ENCODE measurements around the gene EPB41L3. TPM values are rescaled to one million over a fixed set of nuclear protein-coding genes. Genes with fewer than 3 reads are reported as not detected.

Gene EPB41L3
- total RNA-seq, 1 donor from 2014 or later = 43.0 TPM

DNA sequence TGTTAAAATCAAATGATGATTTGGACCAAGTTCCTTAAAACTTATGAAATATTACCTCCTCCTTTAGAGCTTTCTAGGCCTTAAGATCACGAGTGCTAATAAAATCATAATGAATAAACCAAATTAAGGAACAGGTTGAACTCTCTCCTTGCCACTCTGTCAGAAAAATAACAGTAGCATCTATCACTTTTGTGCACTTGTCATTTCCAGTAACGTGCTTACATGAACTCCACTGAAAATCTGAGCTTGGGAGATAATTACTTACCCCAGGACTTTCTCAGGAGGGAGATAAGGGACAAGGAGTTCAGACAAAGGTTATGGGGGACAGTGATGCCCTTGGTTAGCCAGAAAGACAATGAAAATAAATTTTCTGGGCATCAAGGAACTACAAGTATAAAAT lies 36.0 kb downstream of the EPB41L3 start:
- Histone ChIP-seq H3K4me3 (ENCODE audit: low read depth, low read length) (no peak overlapping the region), H3K36me3 (ENCODE audit: control insufficient read depth, insufficient read depth, low read length) (no peaks in the 10 kb centered on the region), H3K27me3 (ENCODE audit: control insufficient read depth, insufficient read depth, low read length) (no peaks in the 10 kb centered on the region)
- TF ChIP-seq, protein P1, sequence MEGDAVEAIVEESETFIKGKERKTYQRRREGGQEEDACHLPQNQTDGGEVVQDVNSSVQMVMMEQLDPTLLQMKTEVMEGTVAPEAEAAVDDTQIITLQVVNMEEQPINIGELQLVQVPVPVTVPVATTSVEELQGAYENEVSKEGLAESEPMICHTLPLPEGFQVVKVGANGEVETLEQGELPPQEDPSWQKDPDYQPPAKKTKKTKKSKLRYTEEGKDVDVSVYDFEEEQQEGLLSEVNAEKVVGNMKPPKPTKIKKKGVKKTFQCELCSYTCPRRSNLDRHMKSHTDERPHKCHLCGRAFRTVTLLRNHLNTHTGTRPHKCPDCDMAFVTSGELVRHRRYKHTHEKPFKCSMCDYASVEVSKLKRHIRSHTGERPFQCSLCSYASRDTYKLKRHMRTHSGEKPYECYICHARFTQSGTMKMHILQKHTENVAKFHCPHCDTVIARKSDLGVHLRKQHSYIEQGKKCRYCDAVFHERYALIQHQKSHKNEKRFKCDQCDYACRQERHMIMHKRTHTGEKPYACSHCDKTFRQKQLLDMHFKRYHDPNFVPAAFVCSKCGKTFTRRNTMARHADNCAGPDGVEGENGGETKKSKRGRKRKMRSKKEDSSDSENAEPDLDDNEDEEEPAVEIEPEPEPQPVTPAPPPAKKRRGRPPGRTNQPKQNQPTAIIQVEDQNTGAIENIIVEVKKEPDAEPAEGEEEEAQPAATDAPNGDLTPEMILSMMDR (IDR thresholded peaks at IDR 0.05; ENCODE audit: insufficient read depth, low read length, poor library complexity, severe bottlenecking) = no peak
- DNase-seq (ENCODE audit: low read depth) = no peak

DNA sequence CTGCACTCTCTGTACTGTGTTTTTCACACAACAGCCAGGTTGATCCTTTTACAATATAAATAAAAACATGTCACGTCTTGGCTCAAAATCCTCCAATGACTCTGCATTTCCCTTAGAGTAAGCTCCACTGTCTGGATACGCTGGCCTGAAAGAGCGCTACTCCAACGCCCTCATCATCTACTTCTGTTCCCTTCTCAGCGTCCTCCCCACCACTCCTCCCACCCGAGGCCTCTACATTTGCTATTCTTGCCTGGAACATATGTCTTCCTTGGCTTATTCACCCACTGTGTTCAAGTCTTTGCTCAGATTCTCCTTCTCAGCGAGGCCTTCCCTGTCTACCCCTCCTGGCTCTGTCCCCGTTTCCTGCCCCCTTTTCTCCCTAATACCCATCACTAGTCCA lies 37.6 kb downstream of the EPB41L3 start:
- no peak for DNase-seq (ENCODE audit: low read depth)
- no peaks in the 10 kb centered on the region for H3K36me3 ChIP-seq (ENCODE audit: control insufficient read depth, insufficient read depth, low read length)
- no peak overlapping the region for H3K4me3 ChIP-seq (ENCODE audit: low read depth, low read length)
- TF ChIP-seq, protein P1 (IDR thresholded peaks at IDR 0.05; ENCODE audit: insufficient read depth, low read length, poor library complexity, severe bottlenecking) = no peak
- H3K27me3 ChIP-seq (ENCODE audit: control insufficient read depth, insufficient read depth, low read length) = no peaks in the 10 kb centered on the region

DNA sequence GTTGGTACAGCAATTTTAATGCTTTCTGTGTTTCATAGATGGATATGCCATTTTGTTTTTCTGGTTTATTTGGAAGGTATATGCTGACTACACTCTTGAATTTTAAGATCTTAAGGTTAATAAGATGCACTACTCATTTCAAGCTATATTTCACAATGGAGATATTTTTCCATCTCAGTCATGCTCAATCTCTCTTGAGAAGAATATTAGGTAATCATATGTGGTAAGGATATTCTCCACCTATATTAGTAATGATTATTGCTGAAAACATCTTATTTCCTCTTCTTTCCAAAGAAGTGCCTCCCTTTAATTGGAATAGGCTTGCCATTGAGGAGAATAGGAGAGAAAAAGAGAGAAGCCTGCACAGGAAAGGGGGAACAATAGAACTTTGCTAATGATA lies 40.1 kb downstream of the EPB41L3 start:
- DNase-seq (ENCODE audit: low read depth) = no peak
- Histone ChIP-seq H3K27me3 (ENCODE audit: control insufficient read depth, insufficient read depth, low read length) (no peaks in the 10 kb centered on the region), H3K36me3 (ENCODE audit: control insufficient read depth, insufficient read depth, low read length) (no peaks in the 10 kb centered on the region), H3K4me3 (ENCODE audit: low read depth, low read length) (no peak overlapping the region)
- TF ChIP-seq, protein P1 (IDR thresholded peaks at IDR 0.05; ENCODE audit: insufficient read depth, low read length, poor library complexity, severe bottlenecking) = no peak

DNA sequence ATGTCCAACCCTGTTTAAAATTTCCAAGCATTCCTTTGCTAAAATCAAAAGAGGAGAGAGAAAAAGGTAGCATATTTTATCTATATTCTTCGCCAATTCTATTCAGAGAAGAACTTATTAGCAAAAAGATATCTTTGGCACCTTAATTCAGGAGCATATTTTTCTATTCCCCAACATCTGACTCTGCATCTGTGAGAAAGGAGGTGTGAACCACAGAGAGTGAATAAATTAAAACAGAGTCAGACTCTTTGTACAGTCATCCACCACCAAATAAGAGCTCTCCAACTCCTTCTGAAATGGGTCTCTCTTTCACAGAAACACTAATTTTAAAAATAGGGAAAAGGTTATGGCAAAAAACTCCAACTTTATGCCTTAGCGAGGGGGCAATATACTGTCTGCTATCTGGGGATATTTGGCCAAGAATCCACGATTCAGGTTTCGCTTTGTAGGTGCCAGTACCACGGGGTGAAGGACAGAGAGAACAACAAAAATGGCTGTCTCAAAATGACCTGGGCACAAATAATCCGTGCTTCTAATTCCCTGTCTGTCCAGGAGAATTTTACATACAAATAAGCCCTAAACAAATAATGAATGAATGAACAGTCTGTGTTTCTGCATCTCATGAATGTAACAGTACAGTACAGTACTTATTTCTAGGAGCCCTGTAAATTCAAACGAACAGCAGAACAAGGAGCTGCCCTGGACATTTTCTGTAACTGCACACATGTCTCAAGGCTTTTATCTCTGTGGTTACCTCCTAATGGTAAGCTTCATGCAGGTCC lies 43.4 kb downstream of the EPB41L3 start:
- no peak for DNase-seq (ENCODE audit: low read depth)
- no peaks in the 10 kb centered on the region for H3K36me3 ChIP-seq (ENCODE audit: control insufficient read depth, insufficient read depth, low read length)
- TF ChIP-seq, protein P1 (IDR thresholded peaks at IDR 0.05; ENCODE audit: insufficient read depth, low read length, poor library complexity, severe bottlenecking) = no peak
- no peak overlapping the region for H3K4me3 ChIP-seq (ENCODE audit: low read depth, low read length)
- H3K27me3 ChIP-seq (ENCODE audit: control insufficient read depth, insufficient read depth, low read length) = no peaks in the 10 kb centered on the region

DNA sequence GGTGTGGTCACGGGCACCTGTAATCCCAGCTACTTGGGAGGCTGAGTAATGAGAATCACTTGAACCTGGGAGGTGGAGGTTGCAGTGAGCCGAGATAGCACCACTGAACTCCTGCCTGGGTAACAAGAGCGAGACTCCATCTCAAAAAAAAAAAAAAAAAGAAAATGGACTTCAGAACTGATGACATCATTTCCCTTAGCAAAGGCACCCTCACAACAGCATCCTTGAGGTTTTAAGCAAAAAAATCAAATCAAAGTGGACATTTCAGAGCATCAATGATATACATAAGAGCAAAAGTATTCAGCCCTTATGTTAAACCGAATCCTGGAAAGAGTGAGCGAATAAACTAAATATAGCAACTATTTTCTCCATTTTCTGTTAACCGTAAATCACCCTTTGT lies 45.3 kb downstream of the EPB41L3 start:
- no peak overlapping the region for H3K4me3 ChIP-seq (ENCODE audit: low read depth, low read length)
- TF ChIP-seq, protein P1 (IDR thresholded peaks at IDR 0.05; ENCODE audit: insufficient read depth, low read length, poor library complexity, severe bottlenecking) = no peak
- H3K36me3 ChIP-seq (ENCODE audit: control insufficient read depth, insufficient read depth, low read length) = no peaks in the 10 kb centered on the region
- no peaks in the 10 kb centered on the region for H3K27me3 ChIP-seq (ENCODE audit: control insufficient read depth, insufficient read depth, low read length)
- no peak for DNase-seq (ENCODE audit: low read depth)

DNA sequence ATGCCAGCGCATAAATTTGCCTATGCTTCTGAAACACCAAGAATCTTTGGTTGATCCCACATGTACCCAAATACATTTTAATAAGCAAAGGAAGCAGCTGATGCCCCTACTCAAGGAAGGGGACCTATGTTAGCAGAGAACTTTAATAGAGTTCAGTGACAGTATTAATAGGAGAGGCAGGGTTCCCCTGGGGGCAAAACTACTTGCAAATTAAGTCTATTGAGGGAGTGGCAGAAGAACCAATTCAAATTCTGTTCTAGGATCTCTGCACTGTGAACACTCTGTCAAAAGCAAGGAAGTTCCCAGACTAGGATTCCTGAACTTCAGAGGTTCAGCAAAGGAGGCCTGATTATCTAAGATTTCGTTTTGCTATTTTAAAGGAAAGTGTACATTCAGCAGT lies 47.5 kb downstream of the EPB41L3 start:
- DNase-seq (ENCODE audit: low read depth) = no peak
- TF ChIP-seq, protein P1 (IDR thresholded peaks at IDR 0.05; ENCODE audit: insufficient read depth, low read length, poor library complexity, severe bottlenecking) = no peak
- Histone ChIP-seq H3K36me3 (ENCODE audit: control insufficient read depth, insufficient read depth, low read length) (no peaks in the 10 kb centered on the region), H3K27me3 (ENCODE audit: control insufficient read depth, insufficient read depth, low read length) (no peaks in the 10 kb centered on the region), H3K4me3 (ENCODE audit: low read depth, low read length) (no peak overlapping the region)
